Right renal cortex interstitium (tissue), 3 donors: ENCODE data around the gene HBG2. TPM values are rescaled to one million over a fixed set of nuclear protein-coding genes. Genes with fewer than 3 reads are reported as not detected.
"Not testable (repeated sequence)": the region's sequence is repeated elsewhere in the genome, so short reads cannot be mapped to it uniquely, and the experiment has no call there.

ENCODE experiments used
- DNase-seq, 3 donors: peaks; one replicate each; pipeline ENCODE4 v3.0.0-alpha.2; 2013; ENCODE audit warnings: low read depth in 3 of 3, low spot score in 2 of 3
- polyA plus RNA-seq, 3 donors: library from polyadenylated mRNA; unstranded; fragments of 120-200 nt; gene quantifications; one replicate each; pipeline ENCODE4 v1.2.1, GENCODE V29; 2013; ENCODE audit not compliant: insufficient read length in 3 of 3

HBG2 gene
- 1,000 to 10,000 TPM; 2,105 to 2,538 (median 2,461) TPM for polyA plus RNA-seq

GRCh38 chr11:5254646-5255413, at the start of gene HBG2:
TSS of gene HBG2 (minus strand) at chr11:5254781. CDS start at chr11:5254728, 53 bp downstream.
- DNase-seq = not testable (repeated sequence)

- no peak for DNase-seq
Measured at GRCh38 chr11:5304046-5304445, 49.5 kb upstream of the HBG2 start.

GRCh38 chr11:5303626-5304025, 49.0 kb upstream of the HBG2 start:
- no peak for DNase-seq

- no peak for DNase-seq
Measured at GRCh38 chr11:5301846-5302245, 47.3 kb upstream of the HBG2 start, which contains the start of gene OR51B4. TSS of gene OR51B4 (minus strand) at chr11:5301946. CDS start at chr11:5301946, 0 bp downstream.

GRCh38 chr11:5300251-5300650, 45.7 kb upstream of the HBG2 start:
- no peak for DNase-seq

GRCh38 chr11:5298451-5298850, 43.9 kb upstream of the HBG2 start:
- no peak for DNase-seq

- no peak for DNase-seq
Measured at GRCh38 chr11:5297721-5298323, 43.2 kb upstream of the HBG2 start.

GRCh38 chr11:5294342-5294995, 39.9 kb upstream of the HBG2 start:
- DNase-seq = not testable (repeated sequence)

- DNase-seq = no peak
Measured at GRCh38 chr11:5293028-5293427, 38.4 kb upstream of the HBG2 start.

- no peak for DNase-seq
Measured at GRCh38 chr11:5291207-5291838, 36.7 kb upstream of the HBG2 start.

GRCh38 chr11:5290106-5290505, 35.5 kb upstream of the HBG2 start:
- no peak for DNase-seq

GRCh38 chr11:5289696-5290095, 35.1 kb upstream of the HBG2 start:
- DNase-seq = no peak

GRCh38 chr11:5288906-5289550, 34.4 kb upstream of the HBG2 start:
- no peak for DNase-seq

- DNase-seq = no peak
Measured at GRCh38 chr11:5288108-5288905, 33.7 kb upstream of the HBG2 start.

- no peak for DNase-seq
Measured at GRCh38 chr11:5286901-5287300, 32.3 kb upstream of the HBG2 start.

- no peak for DNase-seq
Measured at GRCh38 chr11:5286351-5286750, 31.8 kb upstream of the HBG2 start.

- DNase-seq = no peak
Measured at GRCh38 chr11:5285703-5286340, 31.2 kb upstream of the HBG2 start.

GRCh38 chr11:5284637-5285036, 30.1 kb upstream of the HBG2 start:
- no peak for DNase-seq

GRCh38 chr11:5283882-5284281, 29.3 kb upstream of the HBG2 start:
- DNase-seq = no peak
